NT2/D1 (cell line): ENCODE results near the gene CIDEC.
A peak's percentile ranks its signal among the peaks of the same experiment; 100 is the strongest.
"Not testable (repeated sequence)": the region's sequence is repeated elsewhere in the genome, so short reads cannot be mapped to it uniquely, and the experiment has no call there.

Source experiments
- DNase-seq: peaks from one replicate; pipeline ENCODE4 v3.0.0-alpha.2; 2011; ENCODE audit warnings: low read depth, low spot score
- H3K27me3 ChIP-seq: 2 replicates; pipeline ENCODE4 v1.6.0; 2011; ENCODE audit warnings: mild to moderate bottlenecking; ENCODE audit not compliant: insufficient read length, insufficient read depth
- H3K36me3 ChIP-seq: 2 replicates; pipeline ENCODE4 v1.6.1; 2011; ENCODE audit warnings: mild to moderate bottlenecking, low read length, mixed read lengths; ENCODE audit not compliant: insufficient read depth, insufficient read length
- H3K4me1 ChIP-seq: 2 replicates; pipeline ENCODE4 v1.5.1; 2011; ENCODE audit not compliant: insufficient read depth, insufficient read length
- H3K4me3 ChIP-seq: 2 replicates; pipeline ENCODE4 v1.5.1; 2011; ENCODE audit warnings: low read depth; ENCODE audit not compliant: insufficient read length
- H3K9ac ChIP-seq: 2 replicates; pipeline ENCODE4 v1.6.0; 2011; ENCODE audit warnings: low read depth; ENCODE audit not compliant: insufficient read length
- H3K9me3 ChIP-seq: 2 replicates; pipeline ENCODE4 v1.5.1; 2011; ENCODE audit warnings: mild to moderate bottlenecking, low read length; ENCODE audit not compliant: insufficient read depth
- SUZ12 ChIP-seq: IDR thresholded peaks from 2 replicates; pipeline ENCODE4 v1.6.1; 2011; ENCODE audit not compliant: insufficient read length, insufficient read depth; ENCODE audit errors: extremely low read depth
- YY1 ChIP-seq: IDR thresholded peaks from 2 replicates; pipeline ENCODE4 v1.6.1; 2011; ENCODE audit not compliant: insufficient read length, insufficient read depth
- ZNF274 ChIP-seq: IDR thresholded peaks from 2 replicates; pipeline ENCODE4 v1.6.1; 2011; ENCODE audit warnings: mild to moderate bottlenecking, low read depth, low read length

CIDEC gene

DNA sequence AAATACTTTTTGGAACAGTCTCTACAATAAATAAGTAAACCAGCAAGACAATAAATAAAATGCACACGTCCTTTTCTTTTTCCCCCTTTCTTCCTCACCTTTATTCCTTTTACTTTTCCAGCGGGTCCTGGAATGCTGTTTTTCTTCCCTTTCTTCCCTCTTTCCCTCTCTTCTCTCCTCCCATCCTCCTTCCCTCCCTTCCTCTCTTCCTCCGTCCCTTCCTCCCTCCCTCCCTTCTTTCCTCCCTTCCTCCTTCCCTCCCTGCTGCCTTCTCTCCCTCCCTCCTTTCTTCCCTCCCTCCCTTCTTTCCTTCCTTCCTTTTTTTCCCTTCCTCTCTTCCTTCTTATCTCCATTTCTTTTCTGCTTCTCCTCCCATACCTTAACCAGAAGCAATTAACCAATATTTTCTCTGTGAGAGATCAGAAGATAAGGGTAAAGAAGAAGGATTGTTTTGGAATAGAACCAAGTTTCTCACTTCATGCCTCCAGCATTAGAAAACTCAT is 19.3 kb upstream of the CIDEC start:
- peaks cover 13% of the 10 kb centered on the region for H3K36me3 ChIP-seq
- no peak for TF ChIP-seq ZNF274
- no peak for TF ChIP-seq YY1
- no peak for TF ChIP-seq SUZ12
- peaks cover 11% of the 10 kb centered on the region for H3K4me1 ChIP-seq
- H3K4me3 ChIP-seq: no peak overlapping the region
- H3K27me3 ChIP-seq: no peaks in the 10 kb centered on the region
- H3K9ac ChIP-seq: no peak overlapping the region
- no peak for DNase-seq
- H3K9me3 ChIP-seq: no peaks in the 10 kb centered on the region

DNA sequence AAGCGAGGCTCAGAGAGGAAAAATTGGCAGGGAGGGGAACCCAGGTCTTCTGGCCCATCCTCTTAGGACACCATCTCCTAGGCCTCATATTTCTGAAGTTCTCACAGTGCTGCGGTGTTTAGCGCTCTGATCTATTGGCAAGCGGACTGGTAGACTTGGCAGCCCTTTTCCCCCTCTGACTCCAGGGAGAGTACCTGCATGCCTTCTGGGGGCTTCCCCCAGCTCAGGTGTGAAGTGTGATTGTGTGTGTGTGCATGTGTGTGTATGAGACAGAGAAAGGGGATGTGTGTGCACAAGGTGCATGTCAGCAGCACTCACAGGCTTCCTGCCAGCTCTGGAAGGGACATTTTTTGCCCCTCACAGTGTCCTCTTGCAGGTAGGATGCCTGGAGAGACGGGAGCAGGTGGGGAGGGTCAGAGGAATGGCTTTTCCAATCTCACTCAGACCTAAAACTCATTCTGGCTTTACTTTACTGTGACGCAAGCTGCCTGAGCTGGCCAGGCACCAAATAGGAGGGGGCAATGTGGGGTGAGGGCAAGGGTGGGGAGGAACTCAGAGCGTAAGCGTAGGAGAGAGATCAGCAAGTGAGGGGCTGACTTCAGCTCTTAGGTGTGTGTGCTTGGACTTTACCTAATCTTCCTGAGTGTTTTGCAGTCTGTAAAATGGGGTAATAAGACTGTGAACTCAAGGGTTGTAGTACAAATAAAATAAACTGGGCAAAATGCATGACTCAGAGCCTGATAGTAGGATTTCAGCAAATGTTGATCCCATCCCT is 18.6 kb upstream of the CIDEC start:
- Histone ChIP-seq H3K4me3 (no peak overlapping the region), H3K9ac (no peak overlapping the region), H3K4me1 (peaks cover 11% of the 10 kb centered on the region), H3K27me3 (no peaks in the 10 kb centered on the region), H3K36me3 (peaks cover 18% of the 10 kb centered on the region), H3K9me3 (no peaks in the 10 kb centered on the region)
- no peak for DNase-seq
- no peak for TF ChIP-seq ZNF274
- no peak for TF ChIP-seq YY1
- TF ChIP-seq SUZ12: no peak

DNA sequence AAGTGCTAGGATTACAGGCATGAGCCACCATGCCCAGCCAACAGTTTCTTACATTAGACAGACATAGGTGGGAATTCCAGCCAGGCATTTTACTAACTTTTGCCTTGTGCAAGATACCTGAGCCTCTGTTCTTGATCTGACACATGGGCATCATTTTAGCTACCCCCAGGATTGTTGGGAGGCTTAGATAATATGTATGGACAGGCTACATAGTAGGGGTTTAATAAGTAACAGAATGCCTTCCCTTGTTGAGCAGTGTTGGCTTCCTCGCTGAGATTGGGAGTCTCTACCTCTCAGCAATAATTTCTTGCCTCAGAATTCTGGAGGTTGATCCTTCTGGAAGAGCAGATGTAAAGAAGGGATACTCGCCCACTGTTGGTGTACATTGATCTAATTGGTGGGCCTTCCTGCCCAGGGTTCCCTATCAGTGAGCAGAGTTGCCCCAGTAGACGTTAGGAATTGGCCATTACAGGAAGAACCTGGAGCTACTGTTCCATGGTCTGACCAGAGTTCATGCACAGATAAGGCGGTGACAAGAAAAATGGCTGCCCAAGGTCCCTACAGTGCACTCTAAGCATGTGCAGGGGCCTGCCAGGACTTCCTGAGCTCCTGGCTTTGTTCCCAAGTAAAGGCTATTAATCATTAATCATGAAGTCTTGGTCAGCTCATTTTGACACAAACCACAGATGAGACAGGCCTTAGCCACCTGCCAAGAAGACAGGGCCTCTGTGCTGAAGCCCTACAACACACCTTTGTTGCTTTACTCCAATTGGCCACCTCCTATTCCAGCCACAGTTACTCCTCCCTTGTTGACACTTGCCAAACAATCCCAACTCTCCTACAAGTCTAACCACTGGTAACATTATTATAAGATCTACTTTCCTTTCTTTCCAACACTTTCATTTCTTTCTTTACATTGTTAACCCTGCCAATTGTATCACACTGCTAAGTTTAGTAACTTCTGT is 17.6 kb upstream of the CIDEC start:
- Histone ChIP-seq H3K36me3 (peaks cover 27% of the 10 kb centered on the region), H3K27me3 (no peaks in the 10 kb centered on the region), H3K4me3 (no peak overlapping the region), H3K9ac (no peak overlapping the region), H3K9me3 (no peaks in the 10 kb centered on the region), H3K4me1 (peaks cover 6% of the 10 kb centered on the region)
- DNase-seq: no peak
- no peak for TF ChIP-seq ZNF274
- TF ChIP-seq YY1: no peak
- TF ChIP-seq SUZ12: no peak

DNA sequence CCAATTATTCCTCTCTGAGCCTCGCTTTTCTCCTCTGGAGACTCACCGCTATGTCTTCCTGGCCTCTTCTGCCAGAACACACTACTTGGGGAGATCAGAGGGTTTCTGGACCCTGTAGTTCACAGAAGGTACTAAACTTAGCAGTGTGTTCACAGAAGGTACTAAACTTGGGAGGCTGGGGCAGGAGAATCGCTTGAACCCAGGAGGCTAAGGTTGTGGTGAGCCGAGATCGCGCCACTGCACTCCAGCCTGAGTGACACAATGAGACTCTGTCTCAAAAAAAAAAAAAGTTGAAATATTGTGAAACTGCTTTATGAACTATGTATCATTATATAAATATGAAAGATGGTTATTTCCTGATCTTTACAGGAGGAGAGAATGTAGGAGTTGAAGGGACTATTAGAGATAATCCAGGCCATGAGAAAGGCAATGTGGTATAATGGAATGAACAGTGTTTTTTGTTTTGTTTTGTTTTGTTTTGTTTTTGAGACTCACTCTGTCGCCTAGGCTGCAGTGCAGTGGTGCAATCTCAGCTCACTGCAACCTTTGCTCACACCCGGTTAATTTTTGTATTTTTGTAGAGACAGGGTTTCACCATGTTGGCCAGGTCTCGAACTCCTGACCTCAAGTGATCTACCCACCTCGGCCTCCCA is 16.8 kb upstream of the CIDEC start:
- H3K4me3 ChIP-seq, H3K27me3 ChIP-seq, H3K4me1 ChIP-seq, H3K9ac ChIP-seq, DNase-seq, H3K9me3 ChIP-seq: not testable (repeated sequence)
- H3K36me3 ChIP-seq: peaks cover 36% of the 10 kb centered on the region

DNA sequence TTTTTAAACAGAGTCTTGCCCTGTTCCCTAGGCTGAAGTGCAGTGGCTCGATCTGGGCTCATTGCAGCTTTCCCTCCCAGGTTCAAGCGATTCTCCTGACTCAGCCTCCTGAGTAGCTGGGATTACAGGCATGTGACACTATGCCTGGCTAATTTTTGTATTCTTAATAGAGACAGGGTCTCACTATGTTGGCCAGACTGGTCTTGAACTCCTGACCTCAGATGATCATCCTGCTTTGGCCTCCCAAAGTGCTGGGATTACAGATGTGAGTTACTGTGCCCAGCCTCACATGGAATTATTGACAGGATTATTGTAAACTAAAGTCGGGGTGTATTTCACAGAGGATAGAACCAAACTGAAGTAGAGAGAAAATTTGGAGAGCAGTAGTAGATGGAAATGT is 15.7 kb upstream of the CIDEC start:
- not testable (repeated sequence) for H3K27me3 ChIP-seq, H3K9me3 ChIP-seq, H3K9ac ChIP-seq, H3K4me1 ChIP-seq, H3K4me3 ChIP-seq, DNase-seq
- H3K36me3 ChIP-seq: peaks cover 40% of the 10 kb centered on the region

DNA sequence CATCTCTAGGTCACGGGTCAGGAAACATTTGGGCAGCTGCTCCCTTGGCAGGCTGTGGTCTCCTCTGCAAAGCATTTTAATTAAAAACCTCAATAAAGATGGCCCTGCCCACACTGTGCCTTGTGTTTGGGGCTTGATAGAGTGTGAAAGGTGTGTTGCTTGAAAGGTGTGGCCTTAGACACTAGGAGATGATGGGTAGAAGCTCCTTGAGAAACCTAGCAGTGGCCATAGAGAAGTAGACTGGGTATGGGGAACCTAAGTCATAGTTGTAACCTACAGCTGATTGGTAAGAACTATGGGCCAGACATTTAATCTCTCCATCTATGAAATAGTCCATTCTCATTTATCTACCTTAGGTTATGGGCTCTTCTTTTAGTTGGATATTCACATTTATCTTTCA is 13.7 kb upstream of the CIDEC start:
- H3K4me1 ChIP-seq: peaks cover 5% of the 10 kb centered on the region
- DNase-seq: no peak
- peaks cover 40% of the 10 kb centered on the region for H3K36me3 ChIP-seq

DNA sequence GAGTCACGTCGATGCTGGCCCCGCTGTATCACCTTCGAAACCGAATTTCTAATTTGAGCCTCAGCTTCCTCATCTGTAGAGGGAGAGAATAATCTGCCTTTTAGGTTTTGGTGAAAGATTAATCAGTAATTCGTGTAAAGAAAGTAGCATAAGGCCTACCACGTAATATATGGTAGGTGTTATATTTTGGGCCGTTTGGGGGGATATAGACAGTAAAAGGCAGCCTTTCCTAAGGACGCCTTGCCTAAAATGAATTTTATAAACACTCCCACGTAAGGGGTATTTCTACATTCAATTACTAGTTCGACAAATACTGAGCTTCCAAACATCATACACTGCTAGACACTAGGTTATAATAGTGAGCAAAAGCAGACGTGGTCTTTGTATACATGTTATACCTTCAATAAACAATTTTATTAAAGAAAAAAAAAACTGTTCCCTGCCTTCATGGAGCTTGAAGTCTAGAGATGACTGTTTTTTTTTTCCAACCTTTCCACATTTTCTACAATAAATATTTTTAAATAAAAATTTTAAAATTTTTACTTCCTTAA is 11.1 kb upstream of the CIDEC start:
- TF ChIP-seq SUZ12 (no peak), ZNF274 (no peak), YY1 (no peak)
- H3K4me3 ChIP-seq: peak overlapping the region; percentile 95
- H3K4me1 ChIP-seq: peaks cover 2% of the 10 kb centered on the region
- DNase-seq: no peak
- peak overlapping the region; percentile 100 for H3K9ac ChIP-seq
- no peaks in the 10 kb centered on the region for H3K9me3 ChIP-seq
- no peaks in the 10 kb centered on the region for H3K27me3 ChIP-seq
- H3K36me3 ChIP-seq: peaks cover 35% of the 10 kb centered on the region

More for the DNA sequence above, 13.7 kb upstream of the CIDEC start:
- H3K9ac ChIP-seq: no peak overlapping the region
- H3K9me3 ChIP-seq: no peaks in the 10 kb centered on the region
- TF ChIP-seq SUZ12: no peak
- TF ChIP-seq ZNF274: no peak
- TF ChIP-seq YY1: no peak
- no peaks in the 10 kb centered on the region for H3K27me3 ChIP-seq
- no peak overlapping the region for H3K4me3 ChIP-seq
